ENCODE measurements around the gene PGLYRP3.

- TF ChIP-seq CTCF (IDR thresholded peaks at IDR 0.05) (no peak), POLR2A (IDR thresholded peaks at IDR 0.05) (no peak)
These were observed 9.8 kb upstream of the PGLYRP3 start for GRCh38 chr1:153322568-153322967.
